PC-3 (cell line): ENCODE measurements around the gene NDUFA3.

ENCODE experiments used
- EZH2phosphoT487 ChIP-seq: fragments of 300-600 bp; sonication (generic); IDR thresholded peaks from 2 replicates; pipeline ENCODE4 v1.6.1; 2018; ENCODE audit warnings: mild to moderate bottlenecking, antibody characterized with exemption, low read length, borderline replicate concordance
- TF ChIP-seq, protein P1 (sequence below): fragments of 300-600 bp; sonication (generic); conservative IDR thresholded peaks from 2 replicates; pipeline ENCODE4 v1.5.1; 2017; ENCODE audit warnings: antibody characterized with exemption, low read depth, mild to moderate bottlenecking, low read length

DNA sequence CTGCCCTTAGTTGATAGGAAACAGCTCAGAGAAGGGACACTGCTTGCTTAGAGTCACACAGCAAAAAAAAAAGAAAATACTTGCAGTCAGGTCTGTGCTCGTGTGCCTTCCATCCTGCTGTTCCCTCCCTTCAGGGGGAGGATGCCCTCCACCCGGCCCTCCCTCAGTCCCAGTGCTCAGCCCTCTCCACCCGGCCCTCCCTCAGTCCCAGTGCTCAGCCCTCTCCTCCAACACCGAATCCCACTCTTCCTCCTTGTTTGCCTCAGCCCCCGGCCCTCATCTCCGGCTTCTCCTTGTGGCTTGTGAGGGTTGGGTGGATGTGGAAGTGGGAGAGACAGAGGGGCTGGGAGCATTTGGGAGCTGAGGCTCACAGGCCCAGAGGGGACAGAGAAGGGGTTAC lies 7.0 kb downstream of the NDUFA3 start:
- TF ChIP-seq, protein P1, sequence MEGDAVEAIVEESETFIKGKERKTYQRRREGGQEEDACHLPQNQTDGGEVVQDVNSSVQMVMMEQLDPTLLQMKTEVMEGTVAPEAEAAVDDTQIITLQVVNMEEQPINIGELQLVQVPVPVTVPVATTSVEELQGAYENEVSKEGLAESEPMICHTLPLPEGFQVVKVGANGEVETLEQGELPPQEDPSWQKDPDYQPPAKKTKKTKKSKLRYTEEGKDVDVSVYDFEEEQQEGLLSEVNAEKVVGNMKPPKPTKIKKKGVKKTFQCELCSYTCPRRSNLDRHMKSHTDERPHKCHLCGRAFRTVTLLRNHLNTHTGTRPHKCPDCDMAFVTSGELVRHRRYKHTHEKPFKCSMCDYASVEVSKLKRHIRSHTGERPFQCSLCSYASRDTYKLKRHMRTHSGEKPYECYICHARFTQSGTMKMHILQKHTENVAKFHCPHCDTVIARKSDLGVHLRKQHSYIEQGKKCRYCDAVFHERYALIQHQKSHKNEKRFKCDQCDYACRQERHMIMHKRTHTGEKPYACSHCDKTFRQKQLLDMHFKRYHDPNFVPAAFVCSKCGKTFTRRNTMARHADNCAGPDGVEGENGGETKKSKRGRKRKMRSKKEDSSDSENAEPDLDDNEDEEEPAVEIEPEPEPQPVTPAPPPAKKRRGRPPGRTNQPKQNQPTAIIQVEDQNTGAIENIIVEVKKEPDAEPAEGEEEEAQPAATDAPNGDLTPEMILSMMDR = no peak
- TF ChIP-seq EZH2phosphoT487 = no peak
